Muscle of arm (tissue), 12 donors: ENCODE measurements around the gene ZNF680. TPM values are rescaled to one million over a fixed set of nuclear protein-coding genes. Genes with fewer than 3 reads are reported as not detected.

Experiments used
- polyA plus RNA-seq, 12 donors: library from polyadenylated mRNA; unstranded; fragments of 120-200 nt; gene quantifications; one replicate each; pipeline ENCODE4 v1.2.1, GENCODE V29; 2013; ENCODE audit not compliant: insufficient read length in 12 of 12

Gene ZNF680
- polyA plus RNA-seq, 12 donors, result 4.6 to 15.2 (median 10.5) TPM; not detected in 1

Other genes with a start within 250 kb of the ZNF680 start
- 10 to 100 TPM in 3 of 12 donors, 1 to 10 TPM in 8, not detected in 1; 6.6 to 12.1 (median 8.1) TPM for gene ZNF736, start 249.1 kb downstream of the ZNF680 start, polyA plus RNA-seq
- 10 to 100 TPM in 1 of 12 donors, 1 to 10 TPM in 10, not detected in 1; 3.6 to 10.5 (median 5.8) TPM for gene ZNF107, start 103.1 kb upstream of the ZNF680 start, polyA plus RNA-seq
- 10 to 100 TPM in 9 of 12 donors, 1 to 10 TPM in 2, not detected in 1; 8.4 to 18.4 (median 14.9) TPM for gene ZNF138, start 231.4 kb upstream of the ZNF680 start, polyA plus RNA-seq